ENCODE data around the gene HCN4.

DNA sequence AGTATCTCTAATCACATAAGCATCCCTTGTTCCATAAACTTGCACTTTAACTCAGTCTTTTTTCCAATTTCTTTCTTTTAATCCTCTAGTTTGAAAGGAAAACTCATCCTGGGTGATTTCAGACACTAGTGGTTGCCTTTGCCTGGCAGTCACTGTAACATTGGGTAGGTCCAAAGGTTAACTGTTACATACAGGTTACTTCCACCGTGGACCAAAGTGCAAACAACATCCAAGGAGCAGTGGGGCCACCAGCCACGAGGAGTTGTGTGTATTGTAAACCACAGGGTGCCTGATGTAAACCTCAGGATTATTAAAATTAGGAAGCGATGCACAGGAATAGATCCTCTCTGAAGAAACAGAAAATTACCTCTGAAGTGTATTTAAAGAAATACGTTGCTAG is 75.0 kb downstream of the HCN4 start:
- TF ChIP-seq, protein P1, sequence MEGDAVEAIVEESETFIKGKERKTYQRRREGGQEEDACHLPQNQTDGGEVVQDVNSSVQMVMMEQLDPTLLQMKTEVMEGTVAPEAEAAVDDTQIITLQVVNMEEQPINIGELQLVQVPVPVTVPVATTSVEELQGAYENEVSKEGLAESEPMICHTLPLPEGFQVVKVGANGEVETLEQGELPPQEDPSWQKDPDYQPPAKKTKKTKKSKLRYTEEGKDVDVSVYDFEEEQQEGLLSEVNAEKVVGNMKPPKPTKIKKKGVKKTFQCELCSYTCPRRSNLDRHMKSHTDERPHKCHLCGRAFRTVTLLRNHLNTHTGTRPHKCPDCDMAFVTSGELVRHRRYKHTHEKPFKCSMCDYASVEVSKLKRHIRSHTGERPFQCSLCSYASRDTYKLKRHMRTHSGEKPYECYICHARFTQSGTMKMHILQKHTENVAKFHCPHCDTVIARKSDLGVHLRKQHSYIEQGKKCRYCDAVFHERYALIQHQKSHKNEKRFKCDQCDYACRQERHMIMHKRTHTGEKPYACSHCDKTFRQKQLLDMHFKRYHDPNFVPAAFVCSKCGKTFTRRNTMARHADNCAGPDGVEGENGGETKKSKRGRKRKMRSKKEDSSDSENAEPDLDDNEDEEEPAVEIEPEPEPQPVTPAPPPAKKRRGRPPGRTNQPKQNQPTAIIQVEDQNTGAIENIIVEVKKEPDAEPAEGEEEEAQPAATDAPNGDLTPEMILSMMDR (IDR thresholded peaks at IDR 0.05): no peak
- TF ChIP-seq POLR2A (IDR thresholded peaks at IDR 0.05): no peak

All from Peyer's patch (tissue), 4 donors.